T follicular helper cell (primary cell): ENCODE measurements around the gene ZNF215.
"Not testable (repeated sequence)": the region's sequence is repeated elsewhere in the genome, so short reads cannot be mapped to it uniquely, and the experiment has no call there.

Experiments
- DNase-seq: peaks from one replicate; pipeline ENCODE4 v3.0.0-alpha.2; 2020; ENCODE audit warnings: low read depth

ZNF215 gene

GRCh38 chr11:6941970-6942369 is 15.7 kb downstream of the ZNF215 start:
- DNase-seq = no peak

DNA sequence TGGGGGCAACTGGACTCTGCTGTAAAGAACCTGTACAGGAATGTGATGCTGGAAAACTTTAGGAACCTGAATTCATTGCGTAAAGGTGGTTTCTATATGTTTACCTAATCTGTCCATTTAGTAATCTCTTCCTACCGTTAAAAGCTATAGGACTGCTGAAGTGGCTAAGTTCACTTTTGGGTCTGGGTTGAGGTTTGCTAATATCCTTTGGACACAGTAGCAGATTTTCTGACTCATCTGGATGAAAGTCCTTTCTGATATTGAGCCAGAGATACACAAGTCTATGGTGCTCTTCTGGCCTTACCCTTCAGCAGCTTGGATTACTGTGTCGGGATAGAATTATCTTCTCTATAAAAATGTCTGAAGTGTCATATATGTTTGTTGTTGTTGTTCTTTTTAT is 16.9 kb downstream of the ZNF215 start:
- no peak for DNase-seq

DNA sequence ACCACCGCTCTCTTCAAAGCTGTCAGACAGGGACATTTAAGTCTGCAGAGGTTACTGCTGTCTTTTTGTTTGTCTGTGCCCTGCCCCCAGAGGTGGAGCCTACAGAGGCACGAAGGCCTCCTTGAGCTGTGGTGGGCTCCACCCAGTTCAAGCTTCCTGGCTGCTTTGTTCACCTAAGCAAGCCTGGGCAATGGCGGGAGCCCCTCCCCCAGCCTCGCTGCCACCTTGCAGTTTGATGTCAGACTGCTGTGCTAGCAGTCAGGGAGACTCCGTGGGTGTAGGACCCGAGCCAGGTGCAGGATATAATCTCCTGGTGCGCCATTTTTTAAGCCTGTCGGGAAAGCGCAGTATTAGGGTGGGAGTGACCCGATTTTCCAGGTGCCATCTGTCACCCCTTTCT is 28.0 kb downstream of the ZNF215 start:
- not testable (repeated sequence) for DNase-seq

- DNase-seq = no peak
These were observed 35.9 kb downstream of the ZNF215 start for GRCh38 chr11:6962141-6962540.

DNA sequence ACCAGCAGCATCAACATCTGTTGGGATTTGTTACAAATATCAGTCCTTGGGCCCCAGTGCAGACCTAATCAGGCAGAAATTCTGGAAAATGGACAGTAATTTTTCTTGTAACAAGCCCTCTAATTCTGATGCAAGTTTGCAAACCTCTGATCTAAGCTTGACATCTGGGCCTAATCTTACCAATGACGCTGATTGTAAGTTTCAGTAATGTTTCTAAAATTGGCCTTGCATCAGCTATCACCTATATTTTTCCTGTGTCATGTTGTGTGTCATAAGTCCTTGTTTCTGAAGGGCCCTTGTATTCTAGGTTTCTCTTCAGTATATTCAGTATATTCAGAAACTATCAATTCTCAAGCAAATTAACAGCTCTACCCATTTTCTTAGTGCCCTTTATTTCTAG is 36.4 kb downstream of the ZNF215 start:
- no peak for DNase-seq

- no peak for DNase-seq
These were observed 42.6 kb downstream of the ZNF215 start for GRCh38 chr11:6968816-6969215.

DNA sequence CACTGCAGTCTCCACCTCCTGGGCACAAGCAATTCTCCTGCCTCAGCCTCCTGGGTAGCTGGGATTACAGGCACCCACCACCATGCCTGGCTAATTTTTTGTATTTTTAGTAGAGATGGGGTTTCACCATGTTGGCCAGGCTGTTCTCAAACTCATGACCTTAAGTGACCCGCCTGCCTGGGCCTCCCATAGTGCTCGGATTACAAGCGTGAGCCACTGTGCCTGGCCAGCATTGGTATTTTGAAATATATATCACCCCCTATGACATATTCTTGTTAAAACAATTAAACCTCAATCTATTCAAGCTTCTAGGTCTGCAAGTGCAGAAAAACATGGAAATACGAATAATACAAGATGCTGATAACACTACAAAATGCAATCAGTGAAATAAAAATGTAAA is 43.6 kb downstream of the ZNF215 start:
- not testable (repeated sequence) for DNase-seq

GRCh38 chr11:6979365-6979764 is 53.1 kb downstream of the ZNF215 start:
- DNase-seq = no peak

GRCh38 chr11:6986487-6986886 is 60.3 kb downstream of the ZNF215 start:
- DNase-seq = no peak

- no peak for DNase-seq
These were observed 62.3 kb downstream of the ZNF215 start for GRCh38 chr11:6988506-6988905.

DNA sequence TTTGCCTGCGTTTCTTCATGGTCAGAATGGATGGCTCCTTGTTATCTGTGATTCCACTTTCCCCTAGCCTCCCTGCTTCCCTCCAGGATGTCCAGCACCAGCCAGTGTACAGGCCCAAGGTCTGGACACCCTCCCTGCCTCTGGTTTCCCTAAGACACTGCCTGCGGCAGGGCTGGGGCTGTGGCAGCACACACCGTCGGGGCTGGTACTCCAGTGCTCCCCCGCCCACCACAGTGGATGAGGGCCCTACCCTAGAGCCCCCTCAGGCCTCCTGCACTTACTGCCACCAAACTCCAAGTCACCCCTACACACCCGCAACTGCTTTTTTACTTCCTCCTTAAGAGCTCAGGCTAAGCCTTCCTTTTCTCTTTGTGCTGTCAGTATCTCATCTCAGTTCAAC is 65.0 kb downstream of the ZNF215 start:
- no peak for DNase-seq

GRCh38 chr11:6992026-6992425 is 65.8 kb downstream of the ZNF215 start:
- DNase-seq = no peak

DNA sequence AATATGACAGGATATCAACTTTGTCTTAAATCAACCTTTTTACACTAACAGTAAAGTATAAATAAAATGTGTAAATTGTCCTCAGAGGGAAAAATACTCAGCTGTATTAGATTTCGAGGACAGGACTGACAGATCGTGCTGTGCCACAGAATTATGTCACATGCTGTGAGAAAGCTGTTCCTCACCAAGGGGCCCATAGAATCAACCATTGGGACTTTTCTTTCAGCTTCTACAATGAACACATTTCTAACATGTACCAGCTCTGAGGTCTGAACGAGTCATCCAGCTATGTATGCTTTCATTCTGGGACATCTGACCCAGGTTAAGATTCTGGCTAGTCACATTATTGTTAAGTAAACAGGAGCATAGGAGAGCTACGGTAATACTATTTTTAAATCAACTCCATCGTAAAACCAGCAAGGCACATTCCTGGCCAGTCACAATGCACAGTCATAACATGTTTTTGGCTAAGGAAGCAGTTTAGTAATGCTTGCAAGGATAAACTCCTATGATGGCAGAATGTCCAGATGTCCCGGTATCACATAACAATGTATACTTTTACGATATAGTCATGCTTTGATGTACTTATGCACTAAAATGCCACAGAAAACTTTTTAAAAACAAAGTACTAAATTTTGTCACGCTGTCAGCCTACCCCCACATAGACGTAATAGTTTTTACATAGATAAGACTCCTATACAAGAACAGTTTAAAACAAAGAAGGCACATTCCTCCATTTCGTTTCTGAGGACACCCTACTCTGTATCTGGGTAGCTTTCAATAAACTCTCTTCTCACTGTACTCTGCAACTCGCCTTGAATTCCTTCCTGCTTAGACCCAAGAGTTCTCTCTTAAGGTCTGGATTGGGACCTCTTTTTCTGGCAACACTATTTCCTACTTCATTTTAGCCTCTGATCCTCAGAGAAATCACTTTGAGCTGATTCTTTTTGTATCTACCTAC is 66.5 kb downstream of the ZNF215 start:
- no peak for DNase-seq

DNA sequence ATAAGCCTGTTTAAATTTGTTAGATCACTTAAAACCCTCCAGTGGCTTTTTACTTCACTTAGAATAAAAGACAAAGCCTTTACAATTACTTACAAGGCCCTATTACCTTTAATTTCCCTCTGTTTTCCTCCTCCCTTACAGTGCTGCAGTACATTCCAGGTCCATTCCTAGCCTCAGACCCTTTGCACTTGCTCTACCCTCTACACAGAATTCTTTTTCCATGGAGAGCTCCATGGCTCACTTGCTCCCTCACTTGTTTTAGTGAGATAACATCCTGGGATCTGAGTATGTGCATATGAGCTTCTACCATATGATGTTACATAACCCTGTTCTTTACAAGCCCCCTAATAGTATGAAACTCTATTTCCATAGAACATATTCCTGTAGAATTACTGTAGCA is 69.5 kb downstream of the ZNF215 start:
- no peak for DNase-seq

- no peak for DNase-seq
These were observed 78.3 kb downstream of the ZNF215 start for GRCh38 chr11:7004482-7004881.
